Upper lobe of left lung (tissue), 4 donors: ENCODE data around the gene SETD5.

ENCODE experiments used
- CTCF ChIP-seq, 6 experiments: fragments of 450-650 bp in 4 of 6; fragments of 200-600 bp in 2 of 6; sonication (generic) in 2 of 6; IDR thresholded peaks; one replicate each; pipeline ENCODE4 v1.5.1; 2016 to 2019; ENCODE audit warnings: antibody characterized with exemption in 6 of 6
- POLR2A ChIP-seq, 4 donors: fragments of 450-650 bp; IDR thresholded peaks; one replicate each; pipeline ENCODE4 v1.5.1; 2016 to 2017; ENCODE audit warnings: antibody characterized with exemption in 4 of 4, mild to moderate bottlenecking in 2 of 4
- POLR2AphosphoS5 ChIP-seq, 2 donors: sonication (generic); formaldehyde crosslinking; IDR thresholded peaks; one replicate each; pipeline ENCODE4 v1.5.1; 2017; ENCODE audit warnings: antibody characterized with exemption in 2 of 2

- TF ChIP-seq CTCF (IDR thresholded peaks at IDR 0.05), result no peak
- TF ChIP-seq POLR2AphosphoS5 (IDR thresholded peaks at IDR 0.05), result no peak
- no peak for TF ChIP-seq POLR2A (IDR thresholded peaks at IDR 0.05)
Measured at GRCh38 chr3:9467451-9467850, 70.0 kb downstream of the SETD5 start.
